Smooth muscle cell (in vitro differentiated cells): ENCODE results near the gene HBZ. TPM values are rescaled to one million over a fixed set of nuclear protein-coding genes. Genes with fewer than 3 reads are reported as not detected.
"Not testable (repeated sequence)": the region's sequence is repeated elsewhere in the genome, so short reads cannot be mapped to it uniquely, and the experiment has no call there.

ENCODE experiments used
- DNase-seq: peaks from one replicate; lab custom pipeline; 2025; ENCODE audit not compliant: unreplicated experiment; lab: John Stamatoyannopoulos, UW
- H2AFZ ChIP-seq: fragments of 200-600 bp; sonication (generic); 2 replicates; pipeline ENCODE4 v1.6.0; 2016; ENCODE audit warnings: antibody characterized with exemption, low read depth, mild to moderate bottlenecking
- H3F3A ChIP-seq: fragments of 200-600 bp; sonication (generic); 2 replicates; pipeline ENCODE4 v1.6.0; 2017; ENCODE audit warnings: antibody characterized with exemption, low read depth
- H3K27ac ChIP-seq: fragments of 200-600 bp; sonication (generic); 2 replicates; pipeline ENCODE4 v1.5.1; 2016; ENCODE audit warnings: low read depth, mild to moderate bottlenecking
- H3K27me3 ChIP-seq: fragments of 200-600 bp; sonication (generic); 2 replicates; pipeline ENCODE4 v1.6.1; 2016; ENCODE audit warnings: low read depth, mild to moderate bottlenecking
- H3K36me3 ChIP-seq: fragments of 200-600 bp; sonication (generic); 2 replicates; pipeline ENCODE4 v1.5.1; 2016; ENCODE audit warnings: low read depth
- H3K4me1 ChIP-seq: fragments of 200-600 bp; sonication (generic); 2 replicates; pipeline ENCODE4 v1.5.1; 2016; ENCODE audit warnings: low read depth
- H3K4me2 ChIP-seq: fragments of 200-600 bp; sonication (generic); 2 replicates; pipeline ENCODE4 v1.6.0; 2016; ENCODE audit warnings: mild to moderate bottlenecking
- H3K4me3 ChIP-seq: fragments of 200-600 bp; sonication (generic); 2 replicates; pipeline ENCODE4 v1.5.1; 2016; ENCODE audit warnings: mild to moderate bottlenecking
- H3K79me2 ChIP-seq: fragments of 200-600 bp; sonication (generic); 2 replicates; pipeline ENCODE4 v1.6.0; 2016; ENCODE audit warnings: low read depth, mild to moderate bottlenecking
- H3K9ac ChIP-seq: fragments of 200-600 bp; sonication (generic); 2 replicates; pipeline ENCODE4 v1.6.0; 2016; ENCODE audit warnings: low read depth
- H3K9me3 ChIP-seq: fragments of 200-600 bp; sonication (generic); replicated peaks from 2 replicates; pipeline ENCODE4 v1.5.1; 2016; ENCODE audit warnings: low read depth
- H4K20me1 ChIP-seq: fragments of 200-600 bp; sonication (generic); 2 replicates; pipeline ENCODE4 v1.6.0; 2016; ENCODE audit warnings: low read depth
- WGBS: methylation state at CpG from one replicate; pipeline ENCODE4 v1.1.7; 2016; ENCODE audit warnings: low lambda C conversion rate; 5-methylcytosine and 5-hydroxymethylcytosine counted together
- polyA plus RNA-seq: library from polyadenylated mRNA; unstranded; fragments of >200 nt; fragmentation: Nextera tagmentation; extraction: Ambion mirVana; gene quantifications from 2 replicates; pipeline ENCODE4 v1.2.1, GENCODE V29; 2016
- total RNA-seq: library from RNA; depleted of rRNA; stranded (reverse); fragments of >200 nt; gene quantifications from 2 replicates; pipeline ENCODE4 v1.2.3, GENCODE V29; 2014
- TF ChIP-seq, protein P1 (sequence below): fragments of 200-600 bp; sonication (generic); IDR thresholded peaks from 2 replicates; pipeline ENCODE4 v1.5.1; 2017; ENCODE audit warnings: borderline replicate concordance, mild to moderate bottlenecking, antibody characterized with exemption; ENCODE audit not compliant: insufficient read depth, poor library complexity, severe bottlenecking

Gene HBZ
- total and polyA plus RNA-seq, 2 experiments from 2014 or later, result not detected

DNA sequence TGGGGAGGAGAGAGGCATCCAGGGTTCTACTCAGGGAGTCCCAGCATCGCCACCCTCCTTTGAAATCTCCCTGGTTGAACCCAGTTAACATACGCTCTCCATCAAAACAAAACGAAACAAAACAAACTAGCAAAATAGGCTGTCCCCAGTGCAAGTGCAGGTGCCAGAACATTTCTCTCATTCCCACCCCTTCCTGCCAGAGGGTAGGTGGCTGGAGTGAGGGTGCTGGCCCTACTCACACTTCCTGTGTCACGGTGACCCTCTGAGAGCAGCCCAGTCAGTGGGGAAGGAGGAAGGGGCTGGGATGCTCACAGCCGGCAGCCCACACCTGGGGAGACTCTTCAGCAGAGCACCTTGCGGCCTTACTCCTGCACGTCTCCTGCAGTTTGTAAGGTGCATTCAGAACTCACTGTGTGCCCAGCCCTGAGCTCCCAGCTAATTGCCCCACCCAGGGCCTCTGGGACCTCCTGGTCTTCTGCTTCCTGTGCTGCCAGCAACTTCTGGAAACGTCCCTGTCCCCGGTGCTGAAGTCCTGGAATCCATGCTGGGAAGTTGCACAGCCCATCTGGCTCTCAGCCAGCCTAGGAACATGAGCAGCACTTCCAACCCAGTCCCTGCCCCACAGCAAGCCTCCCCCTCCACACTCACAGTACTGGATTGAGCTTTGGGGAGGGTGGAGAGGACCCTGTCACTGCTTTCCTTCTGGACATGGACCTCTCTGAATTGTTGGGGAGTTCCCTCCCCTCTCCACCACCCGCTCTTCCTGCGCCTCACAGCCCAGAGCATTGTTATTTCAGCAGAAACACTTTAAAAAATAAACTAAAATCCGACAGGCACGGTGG is 21.7 kb downstream of the HBZ start:
- not testable (repeated sequence) for DNase-seq, H3K36me3 ChIP-seq, H3K4me1 ChIP-seq, H3K9ac ChIP-seq, H3K9me3 ChIP-seq, H3K4me2 ChIP-seq, H3K79me2 ChIP-seq, H3K4me3 ChIP-seq, H3K27ac ChIP-seq, H4K20me1 ChIP-seq, H2AFZ ChIP-seq, H3F3A ChIP-seq
- H3K27me3 ChIP-seq, result peaks cover 70% of the 10 kb centered on the region
- 54% methylated on average over 7 of the region's 13 CpGs for WGBS

DNA sequence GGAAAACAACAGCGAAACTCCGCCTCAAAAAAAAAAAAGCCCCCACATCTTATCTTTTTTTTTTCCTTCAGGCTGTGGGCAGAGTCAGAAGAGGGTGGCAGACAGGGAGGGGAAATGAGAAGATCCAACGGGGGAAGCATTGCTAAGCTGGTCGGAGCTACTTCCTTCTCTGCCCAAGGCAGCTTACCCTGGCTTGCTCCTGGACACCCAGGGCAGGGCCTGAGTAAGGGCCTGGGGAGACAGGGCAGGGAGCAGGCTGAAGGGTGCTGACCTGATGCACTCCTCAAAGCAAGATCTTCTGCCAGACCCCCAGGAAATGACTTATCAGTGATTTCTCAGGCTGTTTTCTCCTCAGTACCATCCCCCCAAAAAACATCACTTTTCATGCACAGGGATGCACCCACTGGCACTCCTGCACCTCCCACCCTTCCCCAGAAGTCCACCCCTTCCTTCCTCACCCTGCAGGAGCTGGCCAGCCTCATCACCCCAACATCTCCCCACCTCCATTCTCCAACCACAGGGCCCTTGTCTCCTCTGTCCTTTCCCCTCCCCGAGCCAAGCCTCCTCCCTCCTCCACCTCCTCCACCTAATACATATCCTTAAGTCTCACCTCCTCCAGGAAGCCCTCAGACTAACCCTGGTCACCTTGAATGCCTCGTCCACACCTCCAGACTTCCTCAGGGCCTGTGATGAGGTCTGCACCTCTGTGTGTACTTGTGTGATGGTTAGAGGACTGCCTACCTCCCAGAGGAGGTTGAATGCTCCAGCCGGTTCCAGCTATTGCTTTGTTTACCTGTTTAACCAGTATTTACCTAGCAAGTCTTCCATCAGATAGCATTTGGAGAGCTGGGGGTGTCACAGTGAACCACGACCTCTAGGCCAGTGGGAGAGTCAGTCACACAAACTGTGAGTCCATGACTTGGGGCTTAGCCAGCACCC is 22.8 kb downstream of the HBZ start:
- H3K36me3 ChIP-seq, result no peaks in the 10 kb centered on the region
- 68% methylated on average over 6 of the region's 8 CpGs for WGBS
- no peaks in the 10 kb centered on the region for H3K79me2 ChIP-seq
- H3K27me3 ChIP-seq, result peaks cover 72% of the 10 kb centered on the region
- no peak overlapping the region for H2AFZ ChIP-seq
- no peak overlapping the region for H3K27ac ChIP-seq
- no peak for DNase-seq
- no peak overlapping the region for H3K4me3 ChIP-seq
- H4K20me1 ChIP-seq, result no peaks in the 10 kb centered on the region
- H3K4me2 ChIP-seq, result no peak overlapping the region
- no peaks in the 10 kb centered on the region for H3F3A ChIP-seq
- no peaks in the 10 kb centered on the region for H3K9me3 ChIP-seq
- TF ChIP-seq, protein P1, sequence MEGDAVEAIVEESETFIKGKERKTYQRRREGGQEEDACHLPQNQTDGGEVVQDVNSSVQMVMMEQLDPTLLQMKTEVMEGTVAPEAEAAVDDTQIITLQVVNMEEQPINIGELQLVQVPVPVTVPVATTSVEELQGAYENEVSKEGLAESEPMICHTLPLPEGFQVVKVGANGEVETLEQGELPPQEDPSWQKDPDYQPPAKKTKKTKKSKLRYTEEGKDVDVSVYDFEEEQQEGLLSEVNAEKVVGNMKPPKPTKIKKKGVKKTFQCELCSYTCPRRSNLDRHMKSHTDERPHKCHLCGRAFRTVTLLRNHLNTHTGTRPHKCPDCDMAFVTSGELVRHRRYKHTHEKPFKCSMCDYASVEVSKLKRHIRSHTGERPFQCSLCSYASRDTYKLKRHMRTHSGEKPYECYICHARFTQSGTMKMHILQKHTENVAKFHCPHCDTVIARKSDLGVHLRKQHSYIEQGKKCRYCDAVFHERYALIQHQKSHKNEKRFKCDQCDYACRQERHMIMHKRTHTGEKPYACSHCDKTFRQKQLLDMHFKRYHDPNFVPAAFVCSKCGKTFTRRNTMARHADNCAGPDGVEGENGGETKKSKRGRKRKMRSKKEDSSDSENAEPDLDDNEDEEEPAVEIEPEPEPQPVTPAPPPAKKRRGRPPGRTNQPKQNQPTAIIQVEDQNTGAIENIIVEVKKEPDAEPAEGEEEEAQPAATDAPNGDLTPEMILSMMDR, result no peak
- H3K4me1 ChIP-seq, result no peaks in the 10 kb centered on the region
- H3K9ac ChIP-seq, result no peak overlapping the region

DNA sequence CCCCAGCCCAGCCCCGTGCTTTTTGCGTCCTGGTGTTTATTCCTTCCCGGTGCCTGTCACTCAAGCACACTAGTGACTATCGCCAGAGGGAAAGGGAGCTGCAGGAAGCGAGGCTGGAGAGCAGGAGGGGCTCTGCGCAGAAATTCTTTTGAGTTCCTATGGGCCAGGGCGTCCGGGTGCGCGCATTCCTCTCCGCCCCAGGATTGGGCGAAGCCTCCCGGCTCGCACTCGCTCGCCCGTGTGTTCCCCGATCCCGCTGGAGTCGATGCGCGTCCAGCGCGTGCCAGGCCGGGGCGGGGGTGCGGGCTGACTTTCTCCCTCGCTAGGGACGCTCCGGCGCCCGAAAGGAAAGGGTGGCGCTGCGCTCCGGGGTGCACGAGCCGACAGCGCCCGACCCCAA is 23.6 kb downstream of the HBZ start:
- not testable (repeated sequence) for H3K4me3 ChIP-seq, H3K36me3 ChIP-seq, H3K4me1 ChIP-seq, H3K4me2 ChIP-seq, H4K20me1 ChIP-seq, H2AFZ ChIP-seq, DNase-seq, H3F3A ChIP-seq, H3K9me3 ChIP-seq, H3K9ac ChIP-seq, H3K79me2 ChIP-seq, H3K27ac ChIP-seq
- 4% methylated on average over 27 of the region's 39 CpGs for WGBS
- H3K27me3 ChIP-seq, result peaks cover 70% of the 10 kb centered on the region

DNA sequence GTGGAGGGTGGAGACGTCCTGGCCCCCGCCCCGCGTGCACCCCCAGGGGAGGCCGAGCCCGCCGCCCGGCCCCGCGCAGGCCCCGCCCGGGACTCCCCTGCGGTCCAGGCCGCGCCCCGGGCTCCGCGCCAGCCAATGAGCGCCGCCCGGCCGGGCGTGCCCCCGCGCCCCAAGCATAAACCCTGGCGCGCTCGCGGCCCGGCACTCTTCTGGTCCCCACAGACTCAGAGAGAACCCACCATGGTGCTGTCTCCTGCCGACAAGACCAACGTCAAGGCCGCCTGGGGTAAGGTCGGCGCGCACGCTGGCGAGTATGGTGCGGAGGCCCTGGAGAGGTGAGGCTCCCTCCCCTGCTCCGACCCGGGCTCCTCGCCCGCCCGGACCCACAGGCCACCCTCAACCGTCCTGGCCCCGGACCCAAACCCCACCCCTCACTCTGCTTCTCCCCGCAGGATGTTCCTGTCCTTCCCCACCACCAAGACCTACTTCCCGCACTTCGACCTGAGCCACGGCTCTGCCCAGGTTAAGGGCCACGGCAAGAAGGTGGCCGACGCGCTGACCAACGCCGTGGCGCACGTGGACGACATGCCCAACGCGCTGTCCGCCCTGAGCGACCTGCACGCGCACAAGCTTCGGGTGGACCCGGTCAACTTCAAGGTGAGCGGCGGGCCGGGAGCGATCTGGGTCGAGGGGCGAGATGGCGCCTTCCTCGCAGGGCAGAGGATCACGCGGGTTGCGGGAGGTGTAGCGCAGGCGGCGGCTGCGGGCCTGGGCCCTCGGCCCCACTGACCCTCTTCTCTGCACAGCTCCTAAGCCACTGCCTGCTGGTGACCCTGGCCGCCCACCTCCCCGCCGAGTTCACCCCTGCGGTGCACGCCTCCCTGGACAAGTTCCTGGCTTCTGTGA is 24.3 kb downstream of the HBZ start, which contains the start of gene HBA1:
TSS of gene HBA1 (plus strand) at position 204 of the 906 bp plus-strand sequence. CDS start at position 241, 37 bp downstream.
- 9% methylated on average over 39 of the region's 88 CpGs for WGBS
- H3K4me2 ChIP-seq, result not testable (repeated sequence)

More for the DNA sequence above, 24.3 kb downstream of the HBZ start, which contains the start of gene HBA1:
- DNase-seq, H4K20me1 ChIP-seq, H3K9me3 ChIP-seq, H3K4me1 ChIP-seq, H2AFZ ChIP-seq, H3K36me3 ChIP-seq, H3K79me2 ChIP-seq, H3K9ac ChIP-seq, H3K4me3 ChIP-seq, H3F3A ChIP-seq, H3K27ac ChIP-seq: not testable (repeated sequence)
- H3K27me3 ChIP-seq, result peaks cover 65% of the 10 kb centered on the region
